SK-N-MC (cell line): ENCODE results near the gene AMBRA1.

ENCODE experiments used
- EZH2 ChIP-seq: fragments of 200-600 bp; sonication (generic); IDR thresholded peaks from one replicate; pipeline ENCODE4 v1.6.1; 2017; ENCODE audit warnings: antibody characterized with exemption
- FOXP2 ChIP-seq: optimal IDR thresholded peaks from 2 replicates; pipeline ENCODE3; 2011; ENCODE audit warnings: mild to moderate bottlenecking, moderate library complexity; ENCODE audit not compliant: insufficient read depth; ENCODE audit errors: extremely low read length, control extremely low read depth
- POLR2AphosphoS5 ChIP-seq: IDR thresholded peaks from 2 replicates; pipeline ENCODE4 v1.6.1; 2012; ENCODE audit warnings: mild to moderate bottlenecking, low read depth, low read length, borderline replicate concordance

DNA sequence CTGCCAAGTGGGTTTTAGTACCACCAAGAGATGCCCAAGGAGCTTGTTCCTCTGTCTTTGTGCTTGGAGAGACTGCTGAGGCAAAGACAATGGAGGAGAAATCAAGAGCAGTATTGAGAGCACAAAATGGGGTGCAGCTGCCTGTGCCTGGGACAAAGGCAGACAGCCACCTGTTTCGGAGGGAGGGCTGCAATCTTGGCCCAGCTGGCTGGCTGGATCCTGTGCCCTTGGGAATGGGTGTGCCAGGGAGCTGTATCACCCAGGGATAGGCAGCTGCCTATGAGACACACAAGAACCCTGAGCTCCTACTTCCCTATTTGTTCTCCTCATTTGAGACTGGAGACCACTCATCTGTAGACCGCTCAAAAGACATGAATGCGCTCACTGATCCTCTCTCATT lies 178.9 kb downstream of the AMBRA1 start:
- TF ChIP-seq EZH2 = no peak
- TF ChIP-seq POLR2AphosphoS5 = no peak
- no peak for TF ChIP-seq FOXP2
